Measurements from ENCODE around the gene TBC1D4.
"Not testable (repeated sequence)": the region's sequence is repeated elsewhere in the genome, so short reads cannot be mapped to it uniquely, and the experiment has no call there.

TBC1D4 gene

DNA sequence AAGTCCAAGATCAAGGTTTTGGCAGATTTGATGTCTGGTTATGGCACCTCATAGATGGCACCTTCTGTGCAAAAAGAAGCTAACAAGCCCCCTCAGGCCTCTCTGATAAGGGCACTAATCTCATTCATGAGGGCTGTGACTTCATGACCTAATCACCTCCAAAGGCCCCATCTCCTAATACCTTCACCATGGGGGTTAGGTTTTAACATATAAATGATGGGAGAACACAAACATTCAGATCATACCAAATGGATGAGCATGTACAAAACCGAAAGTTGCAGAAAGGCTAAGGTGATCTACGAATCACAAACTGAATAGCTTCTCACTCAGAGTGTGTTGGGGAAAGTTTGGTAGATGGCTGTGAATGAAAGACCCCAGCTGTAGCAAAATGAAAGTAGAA is 217.4 kb downstream of the TBC1D4 start:
- DNase-seq (ENCODE audit: low read depth): no peak

DNA sequence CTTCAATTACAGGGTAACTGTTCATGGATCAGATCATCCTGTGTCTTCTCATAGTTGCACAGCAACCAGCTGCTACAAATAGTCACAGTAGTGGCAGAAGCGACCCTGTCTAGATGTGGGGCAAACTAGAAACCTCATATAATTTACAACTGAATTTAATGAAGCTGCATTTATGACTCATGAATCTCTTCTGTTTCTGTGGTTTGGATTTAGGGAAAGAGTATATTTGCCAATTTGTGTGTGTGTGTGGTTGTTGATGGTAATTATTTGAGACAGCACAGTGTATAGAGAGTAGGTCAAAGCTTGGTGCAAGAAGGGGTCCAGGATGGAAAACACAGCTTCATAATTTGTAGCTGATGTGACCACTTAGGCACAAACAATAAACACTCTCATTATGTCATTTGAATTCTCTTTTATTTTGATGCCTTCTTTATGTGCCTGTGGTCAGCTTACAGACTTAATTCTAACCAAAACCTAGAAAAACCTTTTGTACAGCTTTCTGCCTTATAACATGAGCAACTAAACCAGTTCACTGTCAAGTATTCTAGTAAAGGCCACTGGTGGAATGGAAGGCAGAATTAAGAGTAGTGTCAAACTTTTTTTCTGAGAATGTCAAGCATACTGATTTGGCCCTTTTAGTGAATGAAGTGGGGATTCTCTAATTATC is 218.1 kb downstream of the TBC1D4 start:
- no peak for DNase-seq (ENCODE audit: low read depth)

DNA sequence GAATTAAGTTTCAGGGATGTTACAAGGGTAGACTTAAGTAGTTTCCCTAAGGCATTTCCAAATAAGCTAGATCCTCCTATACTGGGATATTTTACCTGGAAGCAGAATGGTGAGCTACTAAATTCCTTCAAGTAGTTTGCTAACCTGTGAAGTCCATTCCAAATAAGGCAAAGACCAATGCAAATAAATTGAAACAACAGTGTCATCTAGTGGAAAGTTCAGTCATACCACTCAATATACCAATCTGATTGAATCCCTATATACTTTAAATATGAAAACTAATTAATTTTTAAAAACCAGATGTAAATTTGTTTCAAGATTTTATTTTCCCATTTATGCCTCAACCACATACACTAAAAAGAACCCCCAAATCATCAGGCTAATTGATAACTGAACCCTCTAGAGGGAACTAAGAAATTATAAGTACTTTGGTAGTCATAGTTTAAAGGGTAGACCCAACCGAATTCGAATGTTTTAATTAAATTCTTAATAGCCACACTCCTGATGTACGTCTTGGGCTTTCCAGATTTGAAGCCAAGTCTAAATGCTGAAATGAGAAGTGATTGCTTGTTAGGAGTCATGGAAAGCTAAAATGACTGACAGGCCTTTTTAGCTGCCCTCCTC is 223.7 kb downstream of the TBC1D4 start:
- DNase-seq (ENCODE audit: low read depth): no peak

DNA sequence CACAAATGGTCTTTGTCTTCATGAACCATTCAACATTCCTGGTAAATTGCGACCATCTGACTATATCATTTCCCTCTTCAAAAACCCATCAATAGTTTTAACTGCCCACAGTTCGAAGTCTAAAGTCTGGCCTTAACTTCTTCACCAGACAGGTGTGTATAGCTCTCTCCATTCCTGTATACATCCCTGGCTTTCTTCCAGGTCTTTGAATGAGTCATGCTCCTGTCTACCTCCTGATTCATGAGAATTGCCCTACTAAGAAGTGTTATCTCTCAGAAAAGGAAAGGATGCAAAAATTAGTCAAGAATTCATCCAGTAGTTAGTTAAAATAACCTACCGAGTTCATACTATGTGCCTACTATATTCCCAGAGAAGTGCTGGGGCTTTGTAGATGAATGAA is 225.0 kb downstream of the TBC1D4 start:
- DNase-seq (ENCODE audit: low read depth): no peak

DNA sequence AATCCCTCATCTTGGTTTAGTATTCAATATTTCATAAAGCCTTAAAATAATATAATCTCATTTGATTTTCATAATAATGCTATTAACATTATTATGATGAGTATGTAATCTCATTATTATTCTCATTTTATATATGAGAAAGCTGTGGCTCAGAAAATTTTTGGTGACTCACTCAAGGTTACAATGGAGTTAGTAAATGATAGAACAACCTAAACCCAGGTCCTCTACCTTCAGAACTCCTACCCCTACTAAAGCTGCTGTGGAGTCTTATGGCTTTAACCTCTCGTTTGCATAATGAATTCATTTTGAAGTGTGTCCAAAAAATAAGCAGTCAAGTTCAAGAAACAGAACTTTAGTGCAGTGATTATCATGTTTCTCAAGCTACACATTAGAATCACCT is 226.3 kb downstream of the TBC1D4 start:
- no peak for DNase-seq (ENCODE audit: low read depth)

DNA sequence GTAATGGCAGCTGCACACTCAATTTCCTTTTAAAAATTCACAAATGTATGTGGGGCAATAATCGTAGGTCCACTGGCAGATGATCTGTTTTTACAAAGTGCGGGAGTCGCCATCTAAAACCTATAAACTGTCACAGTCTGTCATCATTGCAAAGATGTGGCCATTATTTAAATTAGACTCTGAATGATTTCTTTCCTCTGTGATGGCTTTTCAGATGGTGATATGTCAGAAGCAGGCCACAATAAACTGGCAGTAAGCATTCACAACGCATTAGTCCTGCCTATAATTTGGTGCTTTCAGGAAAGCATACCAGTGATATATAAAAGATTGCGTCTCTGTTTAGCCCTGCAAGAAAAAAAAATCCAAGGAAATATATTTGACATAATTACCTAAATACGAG is 226.8 kb downstream of the TBC1D4 start:
- DNase-seq (ENCODE audit: low read depth): no peak

DNA sequence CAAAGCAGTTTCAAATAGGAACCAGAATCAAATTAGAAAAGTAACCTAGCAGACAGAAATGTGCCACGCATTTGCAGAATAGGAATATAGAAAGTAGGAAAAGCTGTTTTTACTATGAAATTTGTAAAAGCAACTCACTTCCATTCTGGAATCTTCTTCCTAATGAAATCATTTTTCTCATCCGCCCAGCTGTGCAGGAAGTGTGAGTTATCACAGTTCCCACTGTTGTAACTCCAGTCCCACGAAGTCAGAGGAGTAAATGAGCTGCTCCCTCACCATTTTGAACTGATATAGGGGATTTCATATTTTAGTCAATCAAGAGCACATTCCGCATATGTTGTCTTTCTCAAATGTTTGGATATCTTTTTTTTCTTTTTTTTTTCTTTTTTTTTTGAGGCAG is 230.8 kb downstream of the TBC1D4 start:
- DNase-seq (ENCODE audit: low read depth): no peak

DNA sequence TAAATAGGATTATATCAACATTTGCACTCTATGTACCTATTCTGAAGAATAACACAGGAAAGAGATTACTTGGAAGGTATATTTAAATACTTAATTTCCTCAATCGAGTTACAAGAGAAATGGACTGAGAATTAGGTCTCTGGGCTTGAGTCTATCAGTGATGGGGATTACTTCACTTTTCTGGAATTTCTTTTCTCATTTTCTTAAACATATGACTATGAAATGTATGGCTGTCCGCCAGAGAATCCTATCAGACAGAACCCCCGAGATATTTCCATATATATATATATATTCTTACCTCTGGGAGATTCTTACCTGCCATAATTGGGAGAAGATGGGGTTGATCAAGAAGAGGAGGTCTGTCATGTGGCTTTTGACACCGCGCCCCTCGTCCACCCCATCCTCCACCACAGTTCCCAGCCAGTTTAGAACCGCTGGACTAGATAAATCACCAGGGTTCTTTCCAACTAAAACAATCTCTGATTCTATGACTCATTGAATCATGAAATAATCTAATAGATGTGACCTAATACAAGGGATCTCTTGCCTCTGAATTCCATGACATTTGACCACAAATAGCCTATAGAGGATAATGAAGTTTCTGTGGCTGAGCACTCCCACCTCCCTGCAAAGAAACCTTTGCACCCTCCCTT is 231.3 kb downstream of the TBC1D4 start:
- DNase-seq (ENCODE audit: low read depth): no peak

DNA sequence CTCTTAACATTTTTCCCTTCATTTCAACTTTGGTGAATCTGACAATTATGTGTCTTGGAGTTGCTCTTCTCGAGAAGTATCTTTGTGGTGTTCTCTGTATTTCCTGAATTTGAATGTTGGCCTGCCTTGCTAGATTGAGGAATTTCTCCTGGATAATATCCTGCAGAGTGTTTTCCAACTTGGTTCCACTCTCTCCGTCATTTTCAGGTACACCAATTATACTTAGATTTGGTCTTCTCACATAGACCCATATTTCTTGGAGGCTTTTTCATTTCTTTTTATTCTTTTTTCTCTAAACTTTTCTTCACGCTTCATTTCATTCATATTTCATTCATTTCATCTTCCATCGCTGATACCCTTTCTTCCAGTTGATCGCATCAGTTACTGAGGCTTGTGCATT is 236.4 kb downstream of the TBC1D4 start:
- DNase-seq (ENCODE audit: low read depth): not testable (repeated sequence)

DNA sequence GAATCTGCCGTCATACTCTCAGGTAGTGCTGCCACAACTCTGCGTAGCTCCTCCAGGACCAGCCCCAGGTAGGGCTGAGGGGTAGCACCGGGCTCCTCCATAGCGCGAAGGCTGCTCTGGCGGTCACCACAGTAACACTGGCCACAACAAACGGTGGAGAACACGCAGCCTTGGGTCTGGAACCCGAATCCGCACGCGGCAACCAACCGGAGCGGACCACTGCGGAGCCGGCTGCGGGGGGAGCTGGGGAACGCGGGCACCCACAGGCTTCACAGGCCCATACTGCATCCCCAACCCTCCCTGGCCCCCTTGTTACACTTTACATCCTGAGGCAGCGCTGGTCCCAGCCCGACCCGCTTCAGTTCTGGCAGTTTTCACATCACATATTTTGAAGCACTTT is 241.7 kb downstream of the TBC1D4 start:
- not testable (repeated sequence) for DNase-seq (ENCODE audit: low read depth)

DNA sequence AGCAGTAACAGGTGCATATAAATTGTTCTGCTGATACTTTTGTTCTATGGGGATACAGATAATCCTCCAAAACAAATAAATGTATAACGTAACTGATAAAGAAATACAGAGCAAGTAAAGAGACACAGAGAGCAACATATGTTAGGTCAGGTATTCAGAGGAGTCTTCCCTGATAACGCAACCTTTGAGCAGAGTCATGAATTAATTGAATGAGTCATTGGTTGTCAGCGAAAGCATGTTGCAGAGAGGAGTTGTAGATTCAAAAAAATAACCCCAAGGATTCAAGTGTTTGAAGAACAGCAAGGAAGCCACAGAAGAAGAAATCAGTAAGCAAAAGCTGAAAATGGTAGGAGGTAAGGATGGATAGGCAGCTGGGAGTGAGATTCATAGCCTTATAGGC is 245.2 kb downstream of the TBC1D4 start:
- no peak for DNase-seq (ENCODE audit: low read depth)

Data from stimulated activated CD8-positive, alpha-beta memory T cell treated with anti-CD3 and anti-CD28 coated beads, Interleukin-7, amount 100 ng/mL, for 24 hours (primary cell).